Measurements from ENCODE around the gene TNFRSF1B.
A peak's percentile ranks its signal among the peaks of the same experiment; 100 is the strongest.

Gene TNFRSF1B

DNA sequence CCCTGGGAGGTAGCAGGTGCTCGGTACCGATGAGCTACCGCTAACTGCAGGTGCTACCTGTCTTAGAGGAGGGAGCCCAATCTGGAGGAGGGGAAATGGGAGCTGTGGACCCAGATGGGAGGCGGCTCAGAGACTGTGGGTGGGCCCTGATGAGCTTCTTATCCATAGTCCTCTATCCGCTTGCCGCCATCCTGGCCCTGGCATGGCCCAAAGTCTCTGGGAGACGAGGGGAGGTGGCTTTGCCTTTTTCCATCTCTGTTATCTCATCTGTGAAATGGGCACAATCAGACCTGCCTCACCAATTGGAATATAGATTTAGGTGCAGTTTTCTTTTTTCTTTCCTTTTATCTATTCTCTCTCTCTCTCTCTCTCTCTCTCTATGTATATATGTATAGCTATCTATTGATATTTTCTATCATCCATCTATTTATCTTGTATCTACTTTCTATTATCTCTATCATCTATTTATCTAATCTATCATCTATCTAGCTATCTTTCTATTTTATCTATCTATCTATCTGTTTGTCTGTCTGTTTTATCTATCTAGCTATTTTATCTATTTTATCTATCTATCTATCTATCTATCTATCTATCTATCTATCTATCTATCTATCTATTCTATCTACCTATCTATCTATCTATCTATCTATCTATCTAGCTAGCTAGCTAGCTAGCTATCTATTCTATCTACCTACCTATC lies 16.5 kb downstream of the TNFRSF1B start:
- Histone ChIP-seq H3K9ac (no peak overlapping the region), H3K27ac (no peak overlapping the region), H2AFZ (no peak overlapping the region), H3K27me3 (ENCODE audit: control insufficient read depth, insufficient read depth, low read length) (no peaks in the 10 kb centered on the region), H3K4me3 (ENCODE audit: low read depth, low read length) (no peak overlapping the region), H3K4me1 (no peaks in the 10 kb centered on the region), H3K4me2 (ENCODE audit: low read length) (no peak overlapping the region), H3K36me3 (ENCODE audit: control insufficient read depth, insufficient read depth, low read length) (no peaks in the 10 kb centered on the region), H3K9me3 (ENCODE audit: control insufficient read depth, low read length) (no peaks in the 10 kb centered on the region), H3K79me2 (no peaks in the 10 kb centered on the region)
- no peak for TF ChIP-seq CTCF (IDR thresholded peaks at IDR 0.05)

GRCh38 chr1:12184008-12184681 lies 17.4 kb downstream of the TNFRSF1B start:
- no peak overlapping the region for H3K4me2 ChIP-seq (ENCODE audit: low read length)
- H3K4me1 ChIP-seq, result no peaks in the 10 kb centered on the region
- H3K27ac ChIP-seq, result peak overlapping the region; percentile 67
- H3K36me3 ChIP-seq (ENCODE audit: control insufficient read depth, insufficient read depth, low read length), result no peaks in the 10 kb centered on the region
- no peaks in the 10 kb centered on the region for H3K79me2 ChIP-seq
- H3K4me3 ChIP-seq (ENCODE audit: low read depth, low read length), result no peak overlapping the region
- H2AFZ ChIP-seq, result no peak overlapping the region
- no peaks in the 10 kb centered on the region for H3K27me3 ChIP-seq (ENCODE audit: control insufficient read depth, insufficient read depth, low read length)
- no peak overlapping the region for H3K9ac ChIP-seq
- no peaks in the 10 kb centered on the region for H3K9me3 ChIP-seq (ENCODE audit: control insufficient read depth, low read length)
- no peak for TF ChIP-seq CTCF (IDR thresholded peaks at IDR 0.05)

GRCh38 chr1:12185036-12185917 lies 18.5 kb downstream of the TNFRSF1B start:
- H3K27me3 ChIP-seq (ENCODE audit: control insufficient read depth, insufficient read depth, low read length), result no peaks in the 10 kb centered on the region
- TF ChIP-seq CTCF (IDR thresholded peaks at IDR 0.05), result no peak
- no peaks in the 10 kb centered on the region for H3K4me1 ChIP-seq
- H3K9ac ChIP-seq, result no peak overlapping the region
- H3K27ac ChIP-seq, result peak overlapping the region; percentile 67
- no peaks in the 10 kb centered on the region for H3K36me3 ChIP-seq (ENCODE audit: control insufficient read depth, insufficient read depth, low read length)
- no peaks in the 10 kb centered on the region for H3K9me3 ChIP-seq (ENCODE audit: control insufficient read depth, low read length)
- H3K4me2 ChIP-seq (ENCODE audit: low read length), result no peak overlapping the region
- H3K79me2 ChIP-seq, result no peaks in the 10 kb centered on the region
- no peak overlapping the region for H3K4me3 ChIP-seq (ENCODE audit: low read depth, low read length)
- H2AFZ ChIP-seq, result no peak overlapping the region

GRCh38 chr1:12185918-12186678 lies 19.3 kb downstream of the TNFRSF1B start:
- Histone ChIP-seq H3K79me2 (no peaks in the 10 kb centered on the region), H3K36me3 (ENCODE audit: control insufficient read depth, insufficient read depth, low read length) (no peaks in the 10 kb centered on the region), H3K4me2 (ENCODE audit: low read length) (no peak overlapping the region), H3K4me3 (ENCODE audit: low read depth, low read length) (no peak overlapping the region), H3K4me1 (no peaks in the 10 kb centered on the region), H3K27ac (no peak overlapping the region), H2AFZ (no peak overlapping the region), H3K9ac (no peak overlapping the region), H3K27me3 (ENCODE audit: control insufficient read depth, insufficient read depth, low read length) (no peaks in the 10 kb centered on the region), H3K9me3 (ENCODE audit: control insufficient read depth, low read length) (no peaks in the 10 kb centered on the region)
- TF ChIP-seq CTCF (IDR thresholded peaks at IDR 0.05), result no peak

All from parathyroid adenoma (tissue), 2 donors.